Tibial nerve (tissue), 4 donors: Measurements from ENCODE around the gene SMIM17. TPM values are rescaled to one million over a fixed set of nuclear protein-coding genes. Genes with fewer than 3 reads are reported as not detected.

Experiments
- DNase-seq, 2 donors: peaks; one replicate each; pipeline ENCODE4 v3.0.0-alpha.2; 2019; ENCODE audit warnings: low spot score in 2 of 2
- H3K27ac ChIP-seq, 4 donors: fragments of 200-600 bp; sonication (generic) in 3 of 4; one replicate each; pipeline ENCODE4 v1.5.1; 2017 to 2019; ENCODE audit warnings: mild to moderate bottlenecking in 1 of 4
- H3K27me3 ChIP-seq, 2 donors: fragments of 200-600 bp; sonication (generic) in 1 of 2; one replicate each; pipeline versions ENCODE4 v1.5.1 to v1.6.0; 2017 to 2019
- H3K36me3 ChIP-seq, 3 donors: fragments of 200-600 bp; sonication (generic); one replicate each; pipeline ENCODE4 v1.5.1; 2018 to 2019
- H3K4me1 ChIP-seq, 4 donors: fragments of 200-600 bp; sonication (generic) in 3 of 4; one replicate each; pipeline ENCODE4 v1.5.1; 2017 to 2019
- H3K4me3 ChIP-seq, 4 donors: fragments of 200-600 bp; sonication (generic) in 3 of 4; one replicate each; pipeline ENCODE4 v1.5.1; 2017 to 2019; ENCODE audit warnings: mild to moderate bottlenecking in 1 of 4, moderate library complexity in 1 of 4
- H3K9me3 ChIP-seq, 4 donors: fragments of 200-600 bp; sonication (generic) in 3 of 4; one replicate each; pipeline ENCODE4 v1.5.1; 2017 to 2019
- CTCF ChIP-seq, 5 experiments: fragments of 200-600 bp in 3 of 5; fragments of 450-650 bp in 2 of 5; sonication (generic) in 3 of 5; IDR thresholded peaks; one replicate each; pipeline ENCODE4 v1.5.1; 2016 to 2019; ENCODE audit warnings: antibody characterized with exemption in 5 of 5, mild to moderate bottlenecking in 3 of 5, moderate library complexity in 2 of 5
- EP300 ChIP-seq, 2 donors: sonication (generic); formaldehyde crosslinking; IDR thresholded peaks; one replicate each; pipeline ENCODE4 v1.6.1; 2017; ENCODE audit warnings: antibody characterized with exemption in 2 of 2, mild to moderate bottlenecking in 1 of 2
- POLR2A ChIP-seq, 2 donors: fragments of 450-650 bp; IDR thresholded peaks; one replicate each; pipeline ENCODE4 v1.6.1; 2017; ENCODE audit warnings: antibody characterized with exemption in 2 of 2, mild to moderate bottlenecking in 2 of 2, moderate library complexity in 2 of 2
- WGBS, 2 donors: methylation state at CpG; one replicate each; pipeline ENCODE4 v1.1.5; 2018; 5-methylcytosine and 5-hydroxymethylcytosine counted together
- total RNA-seq, 4 donors: library from RNA; depleted of rRNA; stranded (reverse); fragments of >200 nt; gene quantifications; one replicate each; pipeline ENCODE4 v1.1.0, GENCODE V29; 2016

The SMIM17 gene
- total RNA-seq, 4 donors from 2014 or later = 0.60 to 0.84 (median 0.78) TPM; not detected in 1

DNA sequence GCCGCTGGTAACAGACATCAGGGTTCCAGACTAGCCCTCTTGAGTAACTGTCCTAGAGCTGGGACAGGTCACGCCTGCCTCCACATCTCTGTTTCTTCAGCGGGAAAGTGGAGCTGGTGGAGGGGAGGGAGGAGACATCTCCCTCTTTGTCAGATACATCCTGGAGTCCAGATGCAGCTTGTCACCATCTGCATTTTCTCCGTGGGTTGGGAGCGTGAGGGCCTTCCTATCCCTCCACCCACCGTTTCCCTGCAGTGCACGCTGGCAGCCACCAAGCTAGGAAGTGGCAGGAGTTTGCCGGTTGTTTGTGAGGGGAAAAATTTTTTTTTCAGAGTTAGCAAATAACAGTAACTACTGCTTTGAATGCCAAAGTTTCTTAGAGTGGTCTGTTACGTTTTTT is 20.0 kb upstream of the SMIM17 start:
- Histone ChIP-seq H3K36me3 (peaks cover 0 to 95% (median 27%) of the 10 kb centered on the region in 3 donors), H3K4me3 (no peak overlapping the region), H3K9me3 (peaks cover 0 to 96% (median 30%) of the 10 kb centered on the region in 4 donors), H3K27ac (no peak overlapping the region), H3K4me1 (no peaks in the 10 kb centered on the region), H3K27me3 (no peaks in the 10 kb centered on the region)
- DNase-seq = no peak
- TF ChIP-seq CTCF (IDR thresholded peaks at IDR 0.05) (no peak), POLR2A (IDR thresholded peaks at IDR 0.05) (no peak)
- 84 to 93% methylated on average over 9 of the region's 9 CpGs for WGBS, 2 donors

- DNase-seq = no peak
- Histone ChIP-seq H3K9me3 (peaks cover 0 to 96% (median 25%) of the 10 kb centered on the region in 4 donors), H3K27ac (no peak overlapping the region), H3K27me3 (no peaks in the 10 kb centered on the region), H3K36me3 (peaks cover 0 to 80% (median 27%) of the 10 kb centered on the region in 3 donors), H3K4me1 (no peaks in the 10 kb centered on the region), H3K4me3 (no peak overlapping the region)
- TF ChIP-seq EP300 (IDR thresholded peaks at IDR 0.05) (no peak), POLR2A (IDR thresholded peaks at IDR 0.05) (no peak), CTCF (IDR thresholded peaks at IDR 0.05) (no peak)
- WGBS, 2 donors = 93 to 94% methylated on average over 9 of the region's 9 CpGs
Observed at GRCh38 chr19:56625708-56626107, 17.3 kb upstream of the SMIM17 start.

GRCh38 chr19:56633021-56633420 is 9.9 kb upstream of the SMIM17 start:
- no peak for TF ChIP-seq CTCF (IDR thresholded peaks at IDR 0.05)
- no peak for TF ChIP-seq EP300 (IDR thresholded peaks at IDR 0.05)
- no peak for TF ChIP-seq POLR2A (IDR thresholded peaks at IDR 0.05)

DNA sequence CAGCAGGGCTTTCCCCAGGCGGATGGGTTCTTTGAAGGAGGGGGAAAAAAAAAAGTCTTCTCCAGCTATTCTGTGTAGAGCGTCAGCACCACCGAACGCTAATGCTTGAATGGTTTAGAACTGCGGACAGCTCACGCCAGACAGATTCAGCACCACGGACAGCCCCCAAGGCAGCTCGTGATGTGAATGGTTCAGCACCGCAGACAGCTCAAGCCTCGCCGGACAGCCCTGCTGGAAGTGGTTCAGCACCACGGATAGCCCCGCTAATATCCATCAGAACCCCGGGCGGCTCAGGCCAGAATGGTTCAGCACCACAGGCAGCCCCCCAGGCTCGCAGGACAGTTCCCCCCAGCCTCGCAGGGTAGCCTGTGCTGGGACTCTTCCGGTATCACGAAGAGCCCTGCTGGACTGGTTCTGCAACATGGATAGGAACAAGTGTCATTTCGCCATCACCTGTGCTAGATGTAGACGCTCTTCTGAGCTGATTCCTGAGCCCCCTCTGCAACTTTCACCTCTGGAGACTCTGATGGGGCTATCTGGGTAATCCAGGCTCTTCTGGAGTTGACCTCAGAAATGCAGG is 4.9 kb upstream of the SMIM17 start:
- peak in 1 of 2 donors; percentile 26 for TF ChIP-seq EP300 (IDR thresholded peaks at IDR 0.05)
- TF ChIP-seq CTCF (IDR thresholded peaks at IDR 0.05) = no peak
- Histone ChIP-seq H3K36me3 (peaks cover 0 to 24% (median 0%) of the 10 kb centered on the region in 3 donors), H3K27me3 (peaks cover 0 to 5% of the 10 kb centered on the region in 2 donors), H3K9me3 (peaks cover 0 to 88% (median 10%) of the 10 kb centered on the region in 4 donors), H3K4me1 (no peaks in the 10 kb centered on the region), H3K4me3 (no peak overlapping the region), H3K27ac (no peak overlapping the region)
- WGBS, 2 donors = 10 to 16% methylated on average over 10 to 17 of the region's 21 CpGs
- peak in 1 of 2 donors; percentile 30 for DNase-seq

More at GRCh38 chr19:56633021-56633420, 9.9 kb upstream of the SMIM17 start:
- Histone ChIP-seq H3K36me3 (peaks cover 0 to 48% (median 0%) of the 10 kb centered on the region in 3 donors), H3K9me3 (peaks cover 0 to 93% (median 17%) of the 10 kb centered on the region in 4 donors), H3K4me3 (no peak overlapping the region), H3K27me3 (no peaks in the 10 kb centered on the region), H3K27ac (no peak overlapping the region), H3K4me1 (no peaks in the 10 kb centered on the region)
- WGBS, 2 donors = 15 to 27% methylated on average over 1 of the region's 1 CpG
- DNase-seq = no peak

- no peak for DNase-seq
- peaks cover 0 to 13% (median 0%) of the 10 kb centered on the region in 3 donors for H3K36me3 ChIP-seq
- H3K27me3 ChIP-seq = peaks cover 0 to 9% of the 10 kb centered on the region in 2 donors
- no peak overlapping the region for H3K27ac ChIP-seq
- 34 to 41% methylated on average over 7 of the region's 7 CpGs for WGBS, 2 donors
- no peak for TF ChIP-seq POLR2A (IDR thresholded peaks at IDR 0.05)
- TF ChIP-seq EP300 (IDR thresholded peaks at IDR 0.05) = no peak
- no peak for TF ChIP-seq CTCF (IDR thresholded peaks at IDR 0.05)
- H3K4me3 ChIP-seq = no peak overlapping the region
- H3K4me1 ChIP-seq = no peaks in the 10 kb centered on the region
- peaks cover 0 to 87% (median 7%) of the 10 kb centered on the region in 4 donors for H3K9me3 ChIP-seq
Observed at GRCh38 chr19:56639217-56639616, 3.7 kb upstream of the SMIM17 start.
